Upper lobe of right lung (tissue), 1 donor: ENCODE results near the gene UBIAD1. TPM values are rescaled to one million over a fixed set of nuclear protein-coding genes. Genes with fewer than 3 reads are reported as not detected.

Experiments used
- ATAC-seq: fragments of 200-7000 bp; cut with Tn5 transposase; one replicate; pipeline ENCODE4 v1.9.1; 2020; ENCODE audit warnings: mild to moderate bottlenecking, moderate library complexity
- DNase-seq: peaks from one replicate; pipeline ENCODE4 v3.0.0-alpha.2; 2020
- H3K27ac ChIP-seq: fragments of 200-600 bp; one replicate; pipeline ENCODE4 v1.8.0; 2022
- H3K27me3 ChIP-seq: fragments of 200-600 bp; one replicate; pipeline ENCODE4 v1.8.0; 2022; ENCODE audit warnings: mild to moderate bottlenecking
- H3K36me3 ChIP-seq: fragments of 200-600 bp; one replicate; pipeline ENCODE4 v1.8.0; 2022
- H3K4me1 ChIP-seq: fragments of 200-600 bp; one replicate; pipeline ENCODE4 v1.8.0; 2022
- H3K4me3 ChIP-seq: fragments of 200-600 bp; one replicate; pipeline ENCODE4 v1.8.0; 2022; ENCODE audit warnings: mild to moderate bottlenecking
- H3K9me3 ChIP-seq: fragments of 200-600 bp; one replicate; pipeline ENCODE4 v1.8.0; 2022
- intact Hi-C: fragments of 100-400 bp; cut with DNase I; formaldehyde crosslinking; loops from one replicate; pipeline ENCODE4 v1.11.0; 2022
- total RNA-seq: library from RNA; stranded (reverse); fragmentation: NEBNext Ultra II Directional; extraction: Animal tissue kit (Norgen Biotek cat#: 25700); gene quantifications from one replicate; pipeline ENCODE4 v1.2.1, GENCODE V29; 2021
- TF ChIP-seq, protein P1 (sequence below): fragments of 200-600 bp; IDR thresholded peaks from one replicate; pipeline ENCODE4 v1.8.0; 2022; ENCODE audit warnings: antibody characterized with exemption
- donor health status: DM: no; HTN: yes; CAD: no; lungs with severe emphysema.

The UBIAD1 gene
- total RNA-seq, 1 donor from 2014 or later = 15.3 TPM

DNA sequence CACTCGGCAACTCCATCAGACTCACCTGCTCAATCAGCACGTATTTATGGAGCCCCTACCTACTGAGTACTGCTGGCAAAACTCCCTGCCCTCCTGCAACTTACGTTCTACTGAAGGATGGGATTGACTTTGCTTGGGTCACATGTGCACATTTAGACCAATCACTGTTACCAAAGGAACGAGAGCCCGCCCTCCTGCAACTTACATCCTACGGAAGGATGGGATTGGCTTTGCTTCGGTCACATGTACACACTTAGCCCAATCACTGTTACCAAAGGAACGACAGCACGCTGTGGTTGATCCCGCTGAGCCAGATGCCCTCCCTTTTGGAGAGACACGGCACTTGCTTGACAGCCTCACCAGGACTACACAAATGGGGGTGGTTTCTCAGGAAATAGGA lies 46.0 kb downstream of the UBIAD1 start:
- no peak overlapping the region for H3K27ac ChIP-seq
- no peaks in the 10 kb centered on the region for H3K36me3 ChIP-seq
- no peaks in the 10 kb centered on the region for H3K4me1 ChIP-seq
- peaks cover 18% of the 10 kb centered on the region for H3K27me3 ChIP-seq
- intact Hi-C loops = no loop called here
- no peaks in the 10 kb centered on the region for H3K9me3 ChIP-seq
- DNase-seq (no peak), ATAC-seq (no peak)
- no peak overlapping the region for H3K4me3 ChIP-seq
- TF ChIP-seq, protein P1, sequence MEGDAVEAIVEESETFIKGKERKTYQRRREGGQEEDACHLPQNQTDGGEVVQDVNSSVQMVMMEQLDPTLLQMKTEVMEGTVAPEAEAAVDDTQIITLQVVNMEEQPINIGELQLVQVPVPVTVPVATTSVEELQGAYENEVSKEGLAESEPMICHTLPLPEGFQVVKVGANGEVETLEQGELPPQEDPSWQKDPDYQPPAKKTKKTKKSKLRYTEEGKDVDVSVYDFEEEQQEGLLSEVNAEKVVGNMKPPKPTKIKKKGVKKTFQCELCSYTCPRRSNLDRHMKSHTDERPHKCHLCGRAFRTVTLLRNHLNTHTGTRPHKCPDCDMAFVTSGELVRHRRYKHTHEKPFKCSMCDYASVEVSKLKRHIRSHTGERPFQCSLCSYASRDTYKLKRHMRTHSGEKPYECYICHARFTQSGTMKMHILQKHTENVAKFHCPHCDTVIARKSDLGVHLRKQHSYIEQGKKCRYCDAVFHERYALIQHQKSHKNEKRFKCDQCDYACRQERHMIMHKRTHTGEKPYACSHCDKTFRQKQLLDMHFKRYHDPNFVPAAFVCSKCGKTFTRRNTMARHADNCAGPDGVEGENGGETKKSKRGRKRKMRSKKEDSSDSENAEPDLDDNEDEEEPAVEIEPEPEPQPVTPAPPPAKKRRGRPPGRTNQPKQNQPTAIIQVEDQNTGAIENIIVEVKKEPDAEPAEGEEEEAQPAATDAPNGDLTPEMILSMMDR = no peak

DNA sequence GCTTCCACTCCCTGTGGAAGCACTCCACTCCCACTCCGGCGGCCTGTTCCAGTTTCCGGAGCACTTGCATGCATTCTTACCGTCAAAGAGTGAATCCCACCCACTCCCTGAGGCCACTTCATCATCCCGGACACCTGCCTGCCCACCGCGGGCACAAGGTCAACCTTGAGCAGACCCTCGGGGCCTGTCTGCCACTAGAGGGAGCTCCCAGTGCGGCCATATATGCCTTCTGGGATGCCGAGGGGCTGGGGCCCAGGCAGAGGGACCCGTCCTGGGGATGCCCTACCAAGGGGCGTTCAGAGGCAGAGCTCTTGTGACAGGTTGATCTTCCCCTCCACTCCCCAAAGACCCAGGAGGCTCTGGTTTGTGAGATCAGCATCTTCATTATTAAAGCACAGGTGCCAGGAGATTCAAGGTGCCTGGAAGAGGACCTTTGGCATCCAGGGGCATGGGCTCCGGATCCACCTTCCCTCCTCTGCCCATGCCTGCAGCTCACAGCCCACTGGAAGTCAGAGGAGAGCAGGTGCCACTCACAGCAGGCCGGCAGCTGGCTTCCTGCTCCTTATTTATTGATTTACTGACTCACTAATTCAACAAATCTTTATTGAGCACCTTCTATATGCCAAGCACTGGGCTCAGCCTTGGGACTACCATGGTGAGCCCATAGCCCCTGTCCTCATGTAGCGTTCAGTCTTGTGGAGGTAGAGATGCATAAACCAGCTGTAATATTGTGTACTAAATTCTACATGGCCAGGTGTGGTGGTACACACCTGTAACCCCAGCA lies 47.3 kb downstream of the UBIAD1 start:
- Histone ChIP-seq H3K4me3 (no peak overlapping the region), H3K27me3 (peaks cover 18% of the 10 kb centered on the region), H3K9me3 (no peaks in the 10 kb centered on the region), H3K4me1 (no peaks in the 10 kb centered on the region), H3K36me3 (no peaks in the 10 kb centered on the region), H3K27ac (no peak overlapping the region)
- peak; percentile 32 for ATAC-seq
- intact Hi-C loops = no loop called here
- no peak for DNase-seq
- TF ChIP-seq, protein P1 = peak; percentile 46

DNA sequence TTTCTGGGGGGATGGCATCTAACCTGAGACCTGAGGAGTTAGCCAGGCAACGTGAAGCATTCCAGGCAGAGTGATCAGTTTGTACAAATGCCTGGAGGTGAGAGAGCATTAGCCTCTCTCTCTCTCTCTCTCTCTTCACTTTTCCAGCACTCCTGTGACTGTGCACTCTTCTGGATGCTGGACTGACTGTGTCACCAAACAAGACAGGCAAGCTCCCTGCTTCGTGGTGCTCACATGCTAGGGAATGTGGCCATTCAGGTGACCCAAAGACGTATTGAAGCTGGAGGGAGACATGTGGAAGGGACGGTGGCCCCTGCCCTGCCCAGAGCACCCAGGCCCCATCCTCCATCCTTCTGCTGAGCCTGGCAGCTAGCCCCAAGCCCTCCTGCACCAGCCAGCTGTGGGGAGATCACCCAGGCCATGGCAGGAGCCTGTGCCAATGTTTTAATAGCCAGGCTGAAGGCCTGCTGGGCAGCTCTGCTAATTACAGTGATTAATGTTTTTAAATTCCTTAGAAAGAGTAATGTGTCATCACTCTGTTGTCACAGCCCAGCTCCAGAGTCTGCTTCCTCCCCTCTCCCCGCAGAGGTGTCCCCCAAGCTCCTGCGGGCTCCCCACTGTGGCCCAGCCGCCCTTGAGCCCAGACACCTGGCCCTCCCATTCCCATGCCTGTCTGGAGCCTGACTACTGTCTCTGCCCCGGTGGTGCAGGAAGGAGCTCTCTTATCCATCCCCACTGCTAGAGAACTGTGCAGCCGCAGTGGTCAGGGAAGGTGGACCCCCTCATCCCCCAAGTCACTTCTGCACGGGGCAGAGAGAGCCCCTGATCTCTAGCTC lies 48.9 kb downstream of the UBIAD1 start:
- intact Hi-C loops = no loop called here

DNA sequence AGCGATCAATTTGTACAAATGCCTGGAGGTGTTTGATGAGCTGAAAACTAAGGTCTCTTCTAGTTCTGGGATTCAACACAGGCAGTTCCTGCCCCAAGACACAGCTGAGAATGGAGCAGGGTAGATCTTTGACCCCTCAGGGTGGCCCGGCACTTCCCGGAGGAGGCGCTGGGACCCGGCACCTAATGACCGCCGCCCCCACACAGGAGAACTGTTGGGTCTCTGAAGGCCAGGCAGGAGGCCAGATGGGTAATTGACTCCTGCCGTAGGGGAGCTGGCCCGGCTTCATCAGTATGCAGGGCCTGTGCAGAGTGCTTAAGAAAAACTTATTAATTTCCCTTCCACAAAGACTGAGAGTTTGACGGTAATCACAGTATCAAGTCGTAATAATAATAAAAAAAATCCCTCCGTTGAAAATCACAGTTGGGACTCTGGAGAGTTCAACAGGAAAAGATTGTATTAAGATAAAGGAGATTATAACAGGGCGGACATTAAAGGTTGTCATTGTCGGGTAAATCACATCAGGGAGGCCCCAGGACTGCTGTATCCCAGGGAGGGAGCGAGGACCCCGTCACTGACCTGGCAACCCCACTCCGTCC lies 51.7 kb downstream of the UBIAD1 start:
- no peak for ATAC-seq
- no peaks in the 10 kb centered on the region for H3K9me3 ChIP-seq
- no peak overlapping the region for H3K27ac ChIP-seq
- no peak for DNase-seq
- intact Hi-C loops = no loop called here
- no peak overlapping the region for H3K4me3 ChIP-seq
- H3K27me3 ChIP-seq = peaks cover 12% of the 10 kb centered on the region
- TF ChIP-seq, protein P1 = no peak
- H3K4me1 ChIP-seq = no peaks in the 10 kb centered on the region
- no peaks in the 10 kb centered on the region for H3K36me3 ChIP-seq

More for the DNA sequence above, 48.9 kb downstream of the UBIAD1 start:
- Histone ChIP-seq H3K36me3 (no peaks in the 10 kb centered on the region), H3K4me3 (no peak overlapping the region), H3K27me3 (peaks cover 18% of the 10 kb centered on the region), H3K27ac (no peak overlapping the region), H3K4me1 (no peaks in the 10 kb centered on the region), H3K9me3 (no peaks in the 10 kb centered on the region)
- TF ChIP-seq, protein P1 = no peak
- DNase-seq (no peak), ATAC-seq (no peak)

DNA sequence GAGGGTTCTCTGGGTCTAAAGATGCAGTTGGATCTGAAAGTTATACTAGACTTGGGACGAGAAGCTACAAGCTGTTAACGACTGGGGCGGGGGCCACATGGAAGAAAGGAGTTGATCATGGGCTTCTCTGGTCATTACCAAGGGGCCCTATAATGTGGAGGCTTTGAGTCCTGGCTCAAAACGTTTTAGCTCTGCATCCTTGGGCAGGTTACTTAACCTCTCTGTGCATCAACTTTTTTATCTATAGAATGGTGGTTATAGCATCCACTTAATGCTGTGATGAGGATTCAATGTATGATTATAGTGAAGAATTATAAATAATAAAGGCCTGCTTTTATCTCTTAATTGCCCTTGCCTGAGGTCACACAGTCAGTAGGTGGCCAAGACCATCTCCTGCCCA lies 53.1 kb downstream of the UBIAD1 start:
- Histone ChIP-seq H3K4me1 (no peaks in the 10 kb centered on the region), H3K36me3 (no peaks in the 10 kb centered on the region), H3K9me3 (no peaks in the 10 kb centered on the region), H3K27ac (no peak overlapping the region), H3K4me3 (no peak overlapping the region), H3K27me3 (no peaks in the 10 kb centered on the region)
- intact Hi-C loops = no loop called here
- DNase-seq (no peak), ATAC-seq (no peak)
- TF ChIP-seq, protein P1 = no peak
